Kidney (tissue), 14 donors: ENCODE measurements around the gene USP33. TPM values are rescaled to one million over a fixed set of nuclear protein-coding genes. Genes with fewer than 3 reads are reported as not detected.

Experiments used
- DNase-seq, 5 donors: peaks; one replicate each; pipeline ENCODE4 v3.0.0-alpha.2; 2013 to 2020
- FAIRE-seq: peaks from 2 replicates; lab custom pipeline; 2012; peaks lifted over from hg19 to GRCh38; lab: Jason Lieb, UNC
- H3K27ac ChIP-seq, 2 donors: one replicate each; pipeline ENCODE4 v1.7.0; 2013; ENCODE audit warnings: low read depth in 2 of 2, low read length in 2 of 2, inconsistent platforms in 1 of 2
- H3K27me3 ChIP-seq: one replicate; pipeline ENCODE4 v1.7.1; 2013; ENCODE audit warnings: low read length, inconsistent platforms; ENCODE audit not compliant: control insufficient read depth, insufficient read depth
- H3K36me3 ChIP-seq, 3 donors: one replicate each; pipeline versions ENCODE4 v1.7.0 to v1.7.1; 2013; ENCODE audit warnings: low read length in 3 of 3, control low read depth in 1 of 3, inconsistent platforms in 1 of 3; ENCODE audit not compliant: insufficient read depth in 3 of 3, control insufficient read depth in 2 of 3
- H3K4me1 ChIP-seq, 3 donors: one replicate each; pipeline versions ENCODE4 v1.7.0 to v1.7.1; 2013; ENCODE audit warnings: low read length in 3 of 3, inconsistent platforms in 1 of 3, low read depth in 1 of 3; ENCODE audit not compliant: control insufficient read depth in 2 of 3, insufficient read depth in 2 of 3
- H3K4me3 ChIP-seq, 3 donors: one replicate each; pipeline versions ENCODE4 v1.7.0 to v1.8.1; 2013; ENCODE audit warnings: low read length in 3 of 3, control low read depth in 1 of 3, inconsistent platforms in 1 of 3
- H3K9ac ChIP-seq, 3 donors: one replicate each; pipeline versions ENCODE4 v1.7.0 to v1.7.1; 2013; ENCODE audit warnings: low read length in 3 of 3, control low read depth in 1 of 3, inconsistent platforms in 1 of 3
- H3K9me3 ChIP-seq, 3 donors: one replicate each; pipeline versions ENCODE4 v1.7.0 to v1.7.1; 2013; ENCODE audit warnings: low read length in 3 of 3, control low read depth in 1 of 3, inconsistent platforms in 1 of 3; ENCODE audit not compliant: control insufficient read depth in 2 of 3, insufficient read depth in 1 of 3
- CTCF ChIP-seq: IDR thresholded peaks from 3 replicates; pipeline ENCODE4 v1.5.1; 2012; ENCODE audit warnings: mild to moderate bottlenecking, moderate library complexity, borderline replicate concordance; ENCODE audit not compliant: insufficient read depth; ENCODE audit errors: extremely low read depth
- intact Hi-C: fragments of 100-400 bp; cut with DNase I; formaldehyde crosslinking; loops from one replicate; pipeline ENCODE4 v1.11.1; 2022
- polyA plus RNA-seq: library from polyadenylated mRNA; stranded (reverse); fragments of 350-450 nt; fragmentation: Illumina TruSeq; extraction: RNeasy Lipid Tissue Mini Kit (QIAGEN cat#74804); gene quantifications from one replicate; pipeline ENCODE4 v1.2.3, GENCODE V29; 2014; ENCODE audit warnings: low read depth, low replicate concordance; ENCODE audit not compliant: insufficient read depth
- total RNA-seq: library from RNA; stranded (reverse); fragmentation: NEBNext Ultra II Directional; extraction: Animal tissue kit (Norgen Biotek cat#: 25700); gene quantifications from one replicate; pipeline ENCODE4 v1.2.1, GENCODE V29; 2021
- donor health status: control.
- donor health status: control.
- donor health status: control.
- donor health status: control.
- donor health status: control.
- donor health status: DM: yes; HTN: yes; CAD: no.
- donor health status: Normal renal cell carcinoma (clear cell type).

The USP33 gene
- total and polyA plus RNA-seq, 2 donors from 2014 or later = 25.7 to 63.3 TPM

GRCh38 chr1:77686796-77687518 lies 72.7 kb downstream of the USP33 start:
- Histone ChIP-seq H3K27ac (no peak overlapping the region), H3K4me1 (peaks cover 0 to 5% (median 0%) of the 10 kb centered on the region in 3 donors), H3K36me3 (no peaks in the 10 kb centered on the region), H3K9ac (no peak overlapping the region), H3K4me3 (no peak overlapping the region), H3K27me3 (no peaks in the 10 kb centered on the region), H3K9me3 (no peaks in the 10 kb centered on the region)
- intact Hi-C loops = no loop called here
- TF ChIP-seq CTCF = no peak
- no peak for FAIRE-seq
- DNase-seq = peak in 3 of 5 donors; percentile 19 to 70 (median 57)

GRCh38 chr1:77683160-77684148 lies 76.2 kb downstream of the USP33 start:
- H3K9me3 ChIP-seq = no peaks in the 10 kb centered on the region
- H3K36me3 ChIP-seq = no peaks in the 10 kb centered on the region
- intact Hi-C loops = no loop called here
- TF ChIP-seq CTCF = peak; percentile 83
- peak overlapping the region; percentile 62 to 96 (median 91) for H3K9ac ChIP-seq
- peak overlapping the region; percentile 90 to 97 (median 94) for H3K4me3 ChIP-seq
- peak overlapping the region; percentile 94 to 98 for H3K27ac ChIP-seq
- DNase-seq (peak; percentile 96 to 99 (median 97)), FAIRE-seq (no peak)
- no peaks in the 10 kb centered on the region for H3K27me3 ChIP-seq
- peaks cover 2 to 12% (median 9%) of the 10 kb centered on the region in 3 donors for H3K4me1 ChIP-seq

DNA sequence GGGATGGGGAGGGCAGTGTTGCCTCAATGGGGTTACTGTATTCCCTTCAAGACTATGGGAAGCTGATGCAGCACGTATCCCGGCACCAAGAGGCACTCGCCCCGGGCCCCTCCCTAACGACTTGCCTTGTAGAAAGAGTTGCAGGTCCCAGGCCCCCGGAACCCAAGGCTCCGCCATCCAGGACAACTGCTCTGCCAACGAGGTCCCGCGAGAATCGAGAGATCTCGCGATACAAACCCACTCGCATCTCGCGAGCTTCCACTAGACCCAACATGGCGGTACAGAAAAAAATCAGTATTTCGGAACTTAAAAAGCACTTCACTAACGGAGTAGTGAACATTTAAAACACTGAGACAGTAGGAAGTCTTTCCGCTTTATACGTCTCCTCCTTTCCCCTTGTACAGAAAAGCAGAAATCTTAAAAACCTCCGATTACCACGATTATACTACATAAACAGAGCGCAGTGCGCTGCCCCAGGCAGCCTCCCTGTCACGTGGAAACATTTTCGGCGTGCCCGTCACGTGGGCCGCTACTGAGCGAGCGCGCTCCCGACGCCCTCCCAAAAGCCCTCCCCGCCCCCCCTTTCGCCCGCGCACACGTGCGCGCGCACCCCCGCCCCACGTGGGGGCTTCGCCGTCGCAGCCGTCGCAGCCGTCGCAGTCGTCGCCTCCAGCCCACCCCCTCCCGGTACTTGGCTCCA lies 77.0 kb downstream of the USP33 start, which contains the start of gene ZZZ3:
TSS of gene ZZZ3 (minus strand) at position 199 of the 700 bp plus-strand sequence. CDS start 49,304 bp downstream, outside the sequence.
- H3K4me1 ChIP-seq = peaks cover 2 to 12% (median 9%) of the 10 kb centered on the region in 3 donors
- H3K4me3 ChIP-seq = peak within 1 kb of the TSS; percentile 94 to 100 (median 99)
- no peaks in the 10 kb centered on the region for H3K27me3 ChIP-seq
- H3K36me3 ChIP-seq = no peaks in the 10 kb centered on the region
- peak; percentile 95 to 99 (median 97) for DNase-seq
- peak within 1 kb of the TSS; percentile 94 to 98 for H3K27ac ChIP-seq
- no peaks in the 10 kb centered on the region for H3K9me3 ChIP-seq
- H3K9ac ChIP-seq = peak within 1 kb of the TSS; percentile 94 to 100 (median 96)
- no peak for FAIRE-seq
- no peak for TF ChIP-seq CTCF
- intact Hi-C loops = no loop called here
